Tibial artery (tissue), 4 donors: ENCODE measurements around the gene OR4Q3.
"Not testable (repeated sequence)": the region's sequence is repeated elsewhere in the genome, so short reads cannot be mapped to it uniquely, and the experiment has no call there.

Experiments
- DNase-seq, 2 donors: peaks; one replicate each; pipeline ENCODE4 v3.0.0-alpha.2; 2019
- H3K27ac ChIP-seq, 2 donors: fragments of 200-600 bp; sonication (generic) in 1 of 2; 1 replicate in 1 of 2; 2 replicates in 1 of 2; pipeline ENCODE4 v1.5.1; 2018 to 2019; ENCODE audit warnings: mild to moderate bottlenecking in 1 of 2
- H3K27me3 ChIP-seq, 2 donors: fragments of 200-600 bp; sonication (generic) in 1 of 2; one replicate each; pipeline versions ENCODE4 v1.5.1 to v1.6.0; 2016 to 2019
- H3K36me3 ChIP-seq, 3 donors: fragments of 200-600 bp; sonication (generic) in 2 of 3; one replicate each; pipeline ENCODE4 v1.5.1; 2016 to 2019; ENCODE audit warnings: mild to moderate bottlenecking in 2 of 3
- H3K4me1 ChIP-seq, 4 donors: fragments of 200-600 bp; sonication (generic) in 2 of 4; 1 replicate in 3 of 4; 2 replicates in 1 of 4; pipeline ENCODE4 v1.5.1; 2016 to 2019
- H3K4me3 ChIP-seq, 2 donors: fragments of 200-600 bp; sonication (generic) in 1 of 2; 1 replicate in 1 of 2; 2 replicates in 1 of 2; pipeline ENCODE4 v1.5.1; 2018 to 2019; ENCODE audit warnings: mild to moderate bottlenecking in 2 of 2
- H3K9me3 ChIP-seq, 3 donors: fragments of 200-600 bp; sonication (generic) in 1 of 3; one replicate each; pipeline ENCODE4 v1.5.1; 2016 to 2019
- CTCF ChIP-seq, 2 experiments: fragments of 200-600 bp in 1 of 2; fragments of 450-650 bp in 1 of 2; IDR thresholded peaks; one replicate each; pipeline ENCODE4 v1.5.1; 2017 to 2019; ENCODE audit warnings: antibody characterized with exemption in 2 of 2, mild to moderate bottlenecking in 1 of 2, moderate library complexity in 1 of 2
- intact Hi-C: fragments of 100-400 bp; cut with DNase I; formaldehyde crosslinking; loops from one replicate; pipeline ENCODE4 v1.15.0; 2023; ENCODE audit warnings: low total_unique reads

Gene OR4Q3

GRCh38 chr14:19743256-19743655 is at the start of gene OR4Q3:
Gene OR4Q3 (plus strand): TSS chr14:19743571.
- TF ChIP-seq CTCF (IDR thresholded peaks at IDR 0.05), result no peak
- Histone ChIP-seq H3K27me3 (no peaks in the 10 kb centered on the region), H3K27ac (no peak within 1 kb of the TSS), H3K4me3 (no peak within 1 kb of the TSS), H3K36me3 (no peaks in the 10 kb centered on the region), H3K4me1 (no peaks in the 10 kb centered on the region), H3K9me3 (no peaks in the 10 kb centered on the region)
- no peak for DNase-seq
- intact Hi-C loops, result no loop called here

- Histone ChIP-seq H3K4me1 (no peaks in the 10 kb centered on the region), H3K36me3 (no peaks in the 10 kb centered on the region), H3K4me3 (no peak overlapping the region), H3K9me3 (peaks cover 0 to 15% (median 11%) of the 10 kb centered on the region in 3 donors), H3K27me3 (no peaks in the 10 kb centered on the region), H3K27ac (no peak overlapping the region)
- no peak for DNase-seq
- intact Hi-C loops, result no loop called here
- no peak for TF ChIP-seq CTCF (IDR thresholded peaks at IDR 0.05)
Measured at GRCh38 chr14:19729359-19729758, 14.0 kb upstream of the OR4Q3 start.

GRCh38 chr14:19729763-19730162 is 13.6 kb upstream of the OR4Q3 start:
- no peak for TF ChIP-seq CTCF (IDR thresholded peaks at IDR 0.05)
- no peak overlapping the region for H3K4me3 ChIP-seq
- H3K27me3 ChIP-seq, result no peaks in the 10 kb centered on the region
- no peak overlapping the region for H3K27ac ChIP-seq
- intact Hi-C loops, result no loop called here
- no peaks in the 10 kb centered on the region for H3K4me1 ChIP-seq
- no peak for DNase-seq
- peaks cover 0 to 15% (median 11%) of the 10 kb centered on the region in 3 donors for H3K9me3 ChIP-seq
- H3K36me3 ChIP-seq, result no peaks in the 10 kb centered on the region

- H3K4me3 ChIP-seq, H3K4me1 ChIP-seq, H3K36me3 ChIP-seq, H3K27me3 ChIP-seq, DNase-seq, H3K27ac ChIP-seq, intact Hi-C loops: not testable (repeated sequence)
- peaks cover 0 to 11% (median 3%) of the 10 kb centered on the region in 3 donors for H3K9me3 ChIP-seq
Measured at GRCh38 chr14:19733893-19734292, 9.5 kb upstream of the OR4Q3 start.

GRCh38 chr14:19752316-19752715 is 8.9 kb downstream of the OR4Q3 start:
- H3K27ac ChIP-seq, H3K9me3 ChIP-seq, H3K4me3 ChIP-seq, DNase-seq, intact Hi-C loops, H3K36me3 ChIP-seq, H3K4me1 ChIP-seq, H3K27me3 ChIP-seq: not testable (repeated sequence)

- Histone ChIP-seq H3K36me3 (no peaks in the 10 kb centered on the region), H3K27me3 (no peaks in the 10 kb centered on the region), H3K9me3 (no peaks in the 10 kb centered on the region), H3K4me1 (no peaks in the 10 kb centered on the region), H3K4me3 (no peak overlapping the region), H3K27ac (no peak overlapping the region)
- TF ChIP-seq CTCF (IDR thresholded peaks at IDR 0.05), result no peak
- DNase-seq, result no peak
- intact Hi-C loops, result no loop called here
Measured at GRCh38 chr14:19754172-19754571, 10.8 kb downstream of the OR4Q3 start.

- DNase-seq, H3K27me3 ChIP-seq, H3K9me3 ChIP-seq, intact Hi-C loops, H3K27ac ChIP-seq, H3K36me3 ChIP-seq, H3K4me3 ChIP-seq, H3K4me1 ChIP-seq: not testable (repeated sequence)
Measured at GRCh38 chr14:19771491-19771890, 28.1 kb downstream of the OR4Q3 start.
